ENCODE data around the gene CFD. TPM values are rescaled to one million over a fixed set of nuclear protein-coding genes. Genes with fewer than 3 reads are reported as not detected.
"Not testable (repeated sequence)": the region's sequence is repeated elsewhere in the genome, so short reads cannot be mapped to it uniquely, and the experiment has no call there.

The CFD gene
- total RNA-seq, 1 donor from 2014 or later: not detected

GRCh38 chr19:871446-872265 lies 12.2 kb downstream of the CFD start:
- DNase-seq: no peak

GRCh38 chr19:872266-872951 lies 12.9 kb downstream of the CFD start:
- DNase-seq: peak; percentile 59

GRCh38 chr19:873084-873483 lies 13.6 kb downstream of the CFD start:
- DNase-seq: peak; percentile 60

DNA sequence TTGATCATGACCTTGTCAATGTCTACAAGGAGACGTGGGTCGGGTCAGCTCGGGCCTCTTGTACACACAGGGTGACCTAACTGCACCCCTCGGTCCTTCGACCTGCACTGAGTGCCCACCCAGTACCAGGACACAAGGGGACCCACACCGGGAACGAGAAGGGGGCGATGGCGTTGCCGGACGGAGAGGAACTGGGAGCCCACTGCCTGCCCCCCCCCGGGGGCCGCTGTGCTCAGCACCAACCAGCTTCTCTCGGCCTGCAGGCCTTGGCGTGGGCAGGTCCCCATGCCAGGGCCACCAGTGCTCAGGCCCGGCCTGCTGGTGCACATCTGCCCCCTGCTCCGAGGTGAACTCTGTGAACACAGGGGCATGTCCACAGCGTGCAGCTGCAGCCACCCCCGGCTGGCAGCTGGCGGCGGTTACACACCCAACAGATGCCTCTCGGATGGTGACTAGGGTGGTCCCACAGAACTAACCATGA lies 14.1 kb downstream of the CFD start:
- DNase-seq: no peak

DNA sequence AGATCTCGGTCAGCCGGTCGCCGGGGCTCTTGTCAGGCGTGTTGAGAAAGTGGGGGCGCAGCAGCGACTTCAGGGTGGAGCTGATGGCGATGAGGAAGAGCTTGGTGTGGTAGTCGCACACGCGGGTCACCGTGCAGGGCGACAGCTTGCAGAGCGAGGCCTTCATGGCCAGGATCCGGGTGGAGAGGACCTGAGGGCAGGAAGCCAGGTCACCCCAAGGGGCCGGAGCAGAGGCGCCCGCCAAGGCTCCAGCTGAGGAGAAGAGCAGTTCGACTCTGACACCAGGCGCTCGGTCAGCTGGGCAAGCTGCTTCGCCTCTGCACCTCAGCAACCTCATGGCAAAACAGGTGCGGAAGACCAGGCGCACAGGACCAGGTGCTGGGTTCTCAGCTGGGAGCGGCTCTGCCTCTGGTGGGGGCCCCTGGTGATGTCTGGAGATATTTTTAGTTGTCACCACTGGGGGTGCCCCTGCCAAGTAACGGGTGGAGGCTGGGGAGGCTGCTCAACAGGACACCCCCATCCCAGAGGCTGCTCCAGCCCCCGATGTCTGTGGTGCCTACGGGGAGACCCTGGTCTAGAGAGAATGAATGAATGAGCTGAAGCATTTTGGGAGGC lies 15.9 kb downstream of the CFD start:
- no peak for DNase-seq

DNA sequence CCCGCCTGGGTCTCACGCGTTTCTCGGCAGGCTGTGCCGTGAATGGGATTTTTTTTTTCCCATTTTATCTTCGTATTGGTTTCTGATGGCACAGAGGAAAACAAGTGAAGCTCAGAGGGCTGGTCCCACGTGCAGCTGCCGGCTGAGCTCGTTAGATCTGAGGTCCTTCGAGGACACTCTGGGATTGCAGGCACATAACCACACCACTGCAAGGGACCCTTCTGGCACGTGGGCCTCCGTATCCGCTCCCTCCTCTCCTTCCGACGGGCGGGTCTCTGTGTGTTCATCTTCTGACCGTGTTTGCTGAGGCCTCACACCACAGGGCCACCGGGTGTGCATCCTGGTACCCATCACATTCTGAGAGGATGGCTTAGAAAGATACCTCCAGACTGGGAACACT lies 16.6 kb downstream of the CFD start:
- DNase-seq: no peak

- no peak for DNase-seq
Observed at GRCh38 chr19:876780-877314, 17.4 kb downstream of the CFD start.

DNA sequence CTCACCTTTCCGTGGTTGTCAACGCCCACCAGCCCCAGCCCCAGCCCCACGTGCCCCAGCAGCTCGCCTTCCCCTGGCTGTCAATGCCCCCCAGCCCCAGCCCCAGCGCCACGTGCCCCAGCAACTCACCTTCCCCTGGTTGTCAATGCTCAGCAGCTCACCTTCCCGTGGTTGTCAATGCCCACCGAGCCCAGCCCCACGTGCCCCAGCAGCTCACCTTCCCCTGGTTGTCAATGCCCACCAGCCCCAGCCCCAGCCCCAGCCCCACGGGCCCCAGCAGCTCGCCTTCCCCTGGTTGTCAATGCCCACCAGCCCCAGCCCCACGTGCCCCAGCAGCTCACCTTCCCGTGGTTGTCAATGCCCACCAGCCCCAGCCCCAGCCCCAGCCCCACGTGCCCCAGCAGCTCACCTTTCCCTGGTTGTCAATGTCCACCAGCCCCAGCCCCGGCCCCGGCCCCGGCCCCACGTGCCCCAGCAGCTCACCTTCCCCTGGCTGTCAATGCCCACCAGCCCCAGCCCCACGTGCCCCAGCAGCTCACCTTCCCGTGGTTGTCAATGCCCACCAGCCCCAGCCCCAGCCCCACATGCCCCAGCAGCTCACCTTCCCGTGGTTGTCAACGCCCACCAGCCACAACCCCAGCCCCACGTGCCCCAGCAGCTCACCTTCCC lies 18.7 kb downstream of the CFD start:
- DNase-seq: not testable (repeated sequence)

GRCh38 chr19:878751-879561 lies 19.5 kb downstream of the CFD start:
- not testable (repeated sequence) for DNase-seq

- DNase-seq: no peak
Observed at GRCh38 chr19:879711-880438, 20.4 kb downstream of the CFD start.

DNA sequence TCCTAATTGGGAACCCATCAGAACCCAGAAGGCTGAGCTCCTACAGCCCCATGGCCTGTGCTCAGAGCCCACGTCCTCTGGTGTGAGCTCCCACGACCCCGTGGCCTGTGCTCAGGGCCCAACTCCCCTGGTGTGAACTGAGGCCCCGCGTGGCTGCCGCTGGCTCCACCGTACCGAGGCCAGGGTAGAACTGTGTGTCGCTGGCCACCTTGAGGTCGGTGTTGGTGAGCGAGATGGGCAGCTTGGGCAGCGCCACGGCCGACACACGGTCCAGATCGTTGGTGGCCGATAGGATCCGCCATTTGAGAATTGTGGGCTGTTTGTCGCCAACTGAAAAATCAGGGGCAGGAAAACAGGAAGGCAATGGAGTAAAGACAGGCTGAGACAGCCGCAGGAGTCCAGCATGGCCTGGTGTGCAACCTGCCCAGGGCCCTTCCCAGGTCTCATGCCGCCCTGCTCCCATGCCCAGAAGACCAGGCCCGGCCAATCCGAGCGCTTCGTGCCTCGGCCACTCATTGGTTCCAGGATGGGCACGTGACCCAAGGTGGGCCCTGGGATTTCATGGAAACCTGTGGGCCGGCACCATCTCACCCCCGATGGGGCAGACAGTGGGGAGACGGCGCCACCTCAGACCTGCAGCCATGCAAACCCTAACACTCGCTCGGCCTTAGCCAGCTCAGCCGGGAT lies 22.1 kb downstream of the CFD start:
- DNase-seq: no peak

DNA sequence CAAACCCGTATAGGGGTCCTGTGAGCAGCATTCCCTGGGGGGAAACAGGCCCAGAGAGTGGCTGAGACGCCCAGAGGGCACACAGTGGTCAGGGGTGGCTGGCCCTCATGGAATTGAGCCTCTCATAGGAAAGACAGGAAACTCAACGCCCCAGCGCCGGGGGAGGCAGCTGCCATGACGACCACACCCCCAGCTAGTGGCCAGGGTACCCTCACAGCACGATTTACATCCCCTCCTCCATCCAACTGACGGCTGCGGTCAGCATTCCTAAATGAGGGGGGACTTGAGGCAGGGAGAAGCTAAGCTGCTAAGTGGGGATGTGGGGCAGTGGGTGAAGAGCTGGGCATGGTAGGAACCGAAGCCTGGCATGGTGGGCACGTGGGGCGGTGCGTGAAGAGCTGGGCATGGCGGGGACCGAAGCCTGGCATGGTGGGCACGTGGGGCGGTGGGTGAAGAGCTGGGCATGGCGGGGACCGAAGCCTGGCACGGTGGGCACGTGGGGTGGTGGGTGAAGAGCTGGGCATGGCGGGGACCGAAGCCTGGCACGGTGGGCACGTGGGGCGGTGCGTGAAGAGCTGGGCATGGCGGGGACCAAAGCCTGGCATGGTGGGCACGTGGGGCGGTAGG lies 23.5 kb downstream of the CFD start:
- DNase-seq: no peak

DNA sequence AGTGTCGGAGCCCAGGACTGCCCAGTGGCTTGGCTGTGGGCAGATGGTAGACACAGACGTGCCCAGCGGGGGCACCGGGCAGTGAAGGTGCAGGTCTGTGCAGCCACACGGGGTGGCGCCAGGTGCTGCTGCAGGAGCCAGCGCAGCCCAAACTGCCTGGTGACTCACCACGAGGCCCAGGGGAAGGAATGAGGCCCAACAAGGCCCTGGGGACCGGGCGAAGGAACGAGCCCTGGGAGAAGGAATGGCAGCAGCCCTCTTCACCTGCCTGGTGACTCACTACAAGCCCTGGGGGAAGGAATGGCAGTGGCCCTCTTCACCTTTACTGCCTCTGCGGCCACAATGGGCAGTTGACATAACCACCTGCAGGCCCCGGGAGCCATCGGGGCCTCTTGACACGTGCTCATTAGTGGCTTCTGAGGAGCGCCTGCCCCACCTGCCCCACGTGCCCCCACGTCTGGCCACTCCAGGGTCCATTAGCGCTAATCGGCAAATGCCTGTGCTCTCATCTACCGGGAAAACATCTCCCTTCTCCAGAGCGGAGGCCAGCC lies 24.3 kb downstream of the CFD start:
- no peak for DNase-seq

DNA sequence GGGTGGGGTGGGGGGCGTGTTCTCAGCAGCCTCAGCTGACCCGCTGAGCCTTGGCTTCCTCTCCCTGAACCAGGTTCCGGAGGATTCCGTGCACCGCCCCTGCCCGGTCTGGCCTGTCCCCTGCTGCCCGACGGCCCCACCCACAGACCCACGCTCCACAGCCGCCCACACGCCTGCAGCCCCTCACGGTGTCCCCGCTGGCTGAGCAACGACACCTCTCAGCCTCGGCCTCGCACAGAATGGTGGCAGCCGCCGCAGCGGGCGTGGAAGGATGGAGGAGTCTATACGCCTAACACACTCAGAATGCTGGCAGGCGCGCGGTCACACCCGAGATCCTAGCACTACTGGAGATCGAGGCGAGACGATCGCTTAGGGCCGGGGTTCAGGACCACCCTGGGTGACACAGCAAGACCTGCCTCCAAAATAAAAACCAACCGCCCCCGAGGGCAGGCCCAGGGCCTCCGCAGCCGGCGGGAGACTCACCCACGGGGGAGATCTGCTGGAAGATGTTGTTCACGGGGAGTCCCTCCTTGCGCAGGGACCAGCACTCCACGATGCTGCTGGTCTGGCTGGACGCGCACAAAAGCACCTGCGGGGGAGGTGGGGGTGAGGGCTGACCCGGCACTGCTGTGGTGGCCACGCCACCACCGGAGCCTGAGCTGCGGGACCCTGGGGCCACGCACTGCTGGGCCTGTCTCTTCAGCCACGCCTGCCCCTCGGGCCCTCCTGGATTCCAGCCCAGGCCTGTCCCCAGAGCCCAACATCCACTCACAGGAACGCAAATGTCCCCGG lies 25.2 kb downstream of the CFD start:
- no peak for DNase-seq

DNA sequence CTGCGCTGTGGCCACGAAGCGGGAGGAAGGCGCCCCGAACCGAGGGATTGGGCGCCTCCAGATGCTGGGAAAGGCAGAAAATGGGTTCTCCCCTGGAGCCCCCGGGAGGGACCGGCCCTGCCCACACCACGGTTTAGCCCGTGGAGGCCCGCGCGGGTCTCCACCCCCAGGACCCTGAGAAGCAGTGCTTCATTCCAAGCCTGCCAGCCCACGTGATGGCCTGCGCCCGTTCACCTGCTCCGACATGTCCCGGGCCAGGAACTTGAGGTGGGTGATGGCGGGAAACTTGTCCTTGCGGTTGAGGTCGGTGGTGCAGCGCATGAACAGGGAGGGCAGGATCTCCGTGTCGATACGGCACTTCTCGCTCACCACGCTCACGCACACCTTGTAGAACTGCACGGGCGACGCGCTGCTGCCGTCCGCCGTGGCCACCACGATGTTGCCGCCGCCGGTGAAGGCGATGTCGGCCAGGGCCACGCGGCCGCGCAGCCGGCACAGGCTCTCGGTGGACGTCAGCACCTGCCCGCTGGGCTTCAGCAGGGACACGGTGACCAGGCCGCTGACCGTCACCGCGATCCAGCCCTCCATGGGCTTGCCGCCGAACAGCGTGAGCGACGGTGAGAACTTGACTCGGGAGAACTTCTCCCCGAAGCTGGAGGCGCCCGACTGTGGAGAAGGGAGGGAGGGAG lies 26.2 kb downstream of the CFD start:
- no peak for DNase-seq

- DNase-seq: peak; percentile 42
Observed at GRCh38 chr19:887072-887471, 27.6 kb downstream of the CFD start.

DNA sequence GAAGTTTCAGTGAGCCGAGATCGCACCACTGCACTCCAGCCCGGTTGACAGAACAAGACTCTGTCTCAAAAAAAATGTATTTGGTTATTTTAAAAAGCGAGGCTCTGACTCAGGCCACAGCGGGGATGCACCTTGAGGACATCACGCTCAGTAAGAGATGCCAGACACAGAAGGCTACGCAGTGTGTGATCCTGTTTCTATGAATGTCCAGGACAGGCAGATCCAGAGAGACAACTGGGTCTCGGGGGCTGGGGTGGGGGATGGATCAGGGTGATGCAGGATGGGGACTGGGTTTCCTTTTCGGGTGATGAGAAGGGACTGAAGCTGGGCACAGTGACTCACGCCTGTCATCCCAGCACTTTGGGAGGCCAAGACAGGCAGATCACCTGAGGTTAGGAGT lies 28.1 kb downstream of the CFD start:
- no peak for DNase-seq

Data from dermis blood vessel endothelial cell (primary cell).